Retinal pigment epithelial cell (primary cell): Measurements from ENCODE around the gene CAPRIN1.

ENCODE experiments used
- DNase-seq: peaks from one replicate; pipeline ENCODE4 v3.0.0-alpha.2; 2010; ENCODE audit warnings: low read depth
- H3K4me3 ChIP-seq: 2 replicates; pipeline ENCODE4 v1.5.1; 2011; ENCODE audit warnings: mild to moderate bottlenecking, low read length, control low read depth, moderate library complexity
- CTCF ChIP-seq: conservative IDR thresholded peaks from 2 replicates; pipeline ENCODE4 v1.5.1; 2011; ENCODE audit warnings: low read depth, low read length, control low read depth, inconsistent platforms

Gene CAPRIN1

GRCh38 chr11:34021977-34022735 lies 29.4 kb upstream of the CAPRIN1 start:
- TF ChIP-seq CTCF: no peak
- no peak for DNase-seq
- no peak overlapping the region for H3K4me3 ChIP-seq

GRCh38 chr11:34026432-34026831 lies 25.1 kb upstream of the CAPRIN1 start:
- TF ChIP-seq CTCF: no peak
- H3K4me3 ChIP-seq: no peak overlapping the region
- no peak for DNase-seq

GRCh38 chr11:34027516-34028408 lies 23.8 kb upstream of the CAPRIN1 start:
- no peak for DNase-seq
- no peak overlapping the region for H3K4me3 ChIP-seq
- TF ChIP-seq CTCF: no peak

GRCh38 chr11:34028425-34028824 lies 23.1 kb upstream of the CAPRIN1 start:
- no peak for DNase-seq
- H3K4me3 ChIP-seq: no peak overlapping the region
- no peak for TF ChIP-seq CTCF

- no peak for TF ChIP-seq CTCF
- no peak for DNase-seq
- H3K4me3 ChIP-seq: no peak overlapping the region
Measured at GRCh38 chr11:34029176-34029575, 22.4 kb upstream of the CAPRIN1 start.

- no peak for DNase-seq
- no peak overlapping the region for H3K4me3 ChIP-seq
- TF ChIP-seq CTCF: no peak
Measured at GRCh38 chr11:34030382-34030781, 21.1 kb upstream of the CAPRIN1 start.

GRCh38 chr11:34033399-34033798 lies 18.1 kb upstream of the CAPRIN1 start:
- no peak for TF ChIP-seq CTCF
- DNase-seq: no peak
- no peak overlapping the region for H3K4me3 ChIP-seq
